Measurements from ENCODE around the gene CHN1.

CHN1 gene

GRCh38 chr2:175009917-175010621, 4.9 kb upstream of the CHN1 start:
- DNase-seq (ENCODE audit: low read depth): no peak

GRCh38 chr2:175008801-175009495, 3.8 kb upstream of the CHN1 start:
- no peak for DNase-seq (ENCODE audit: low read depth)

- DNase-seq (ENCODE audit: low read depth): no peak
Observed at GRCh38 chr2:175008009-175008408, 2.8 kb upstream of the CHN1 start.

GRCh38 chr2:175007510-175007909, 2.3 kb upstream of the CHN1 start:
- no peak for DNase-seq (ENCODE audit: low read depth)

- no peak for DNase-seq (ENCODE audit: low read depth)
Observed at GRCh38 chr2:175006281-175006680, 1.1 kb upstream of the CHN1 start.

GRCh38 chr2:175005733-175006264, 618 bp upstream of the CHN1 start:
- no peak for DNase-seq (ENCODE audit: low read depth)

- DNase-seq (ENCODE audit: low read depth): no peak
Observed at GRCh38 chr2:175004730-175004979, 526 bp downstream of the CHN1 start.

- no peak for DNase-seq (ENCODE audit: low read depth)
Observed at GRCh38 chr2:175003875-175004729, 1.1 kb downstream of the CHN1 start.

GRCh38 chr2:175002547-175003274, 2.5 kb downstream of the CHN1 start:
- no peak for DNase-seq (ENCODE audit: low read depth)

- DNase-seq (ENCODE audit: low read depth): no peak
Observed at GRCh38 chr2:175001566-175001965, 3.6 kb downstream of the CHN1 start.

GRCh38 chr2:174997110-174997509, 8.1 kb downstream of the CHN1 start:
- DNase-seq (ENCODE audit: low read depth): peak; percentile 17

- no peak for DNase-seq (ENCODE audit: low read depth)
Observed at GRCh38 chr2:174996622-174997021, 8.6 kb downstream of the CHN1 start.

- DNase-seq (ENCODE audit: low read depth): no peak
Observed at GRCh38 chr2:174994381-174994780, 10.8 kb downstream of the CHN1 start.

GRCh38 chr2:174992886-174993285, 12.3 kb downstream of the CHN1 start:
- DNase-seq (ENCODE audit: low read depth): no peak

GRCh38 chr2:174985614-174986013, 19.6 kb downstream of the CHN1 start:
- peak; percentile 33 for DNase-seq (ENCODE audit: low read depth)

GRCh38 chr2:174984561-174984960, 20.6 kb downstream of the CHN1 start:
- DNase-seq (ENCODE audit: low read depth): no peak

GRCh38 chr2:174981331-174981730, 23.9 kb downstream of the CHN1 start:
- no peak for DNase-seq (ENCODE audit: low read depth)

GRCh38 chr2:174979996-174980395, 25.2 kb downstream of the CHN1 start:
- DNase-seq (ENCODE audit: low read depth): peak; percentile 58

GRCh38 chr2:174977364-174977763, 27.8 kb downstream of the CHN1 start:
- DNase-seq (ENCODE audit: low read depth): peak; percentile 51

GRCh38 chr2:174974131-174974530, 31.1 kb downstream of the CHN1 start:
- no peak for DNase-seq (ENCODE audit: low read depth)

- peak; percentile 86 for DNase-seq (ENCODE audit: low read depth)
Observed at GRCh38 chr2:174972924-174973323, 32.3 kb downstream of the CHN1 start.
